ENCODE measurements around the gene MORN1.
A peak's percentile ranks its signal among the peaks of the same experiment; 100 is the strongest.

MORN1 gene

DNA sequence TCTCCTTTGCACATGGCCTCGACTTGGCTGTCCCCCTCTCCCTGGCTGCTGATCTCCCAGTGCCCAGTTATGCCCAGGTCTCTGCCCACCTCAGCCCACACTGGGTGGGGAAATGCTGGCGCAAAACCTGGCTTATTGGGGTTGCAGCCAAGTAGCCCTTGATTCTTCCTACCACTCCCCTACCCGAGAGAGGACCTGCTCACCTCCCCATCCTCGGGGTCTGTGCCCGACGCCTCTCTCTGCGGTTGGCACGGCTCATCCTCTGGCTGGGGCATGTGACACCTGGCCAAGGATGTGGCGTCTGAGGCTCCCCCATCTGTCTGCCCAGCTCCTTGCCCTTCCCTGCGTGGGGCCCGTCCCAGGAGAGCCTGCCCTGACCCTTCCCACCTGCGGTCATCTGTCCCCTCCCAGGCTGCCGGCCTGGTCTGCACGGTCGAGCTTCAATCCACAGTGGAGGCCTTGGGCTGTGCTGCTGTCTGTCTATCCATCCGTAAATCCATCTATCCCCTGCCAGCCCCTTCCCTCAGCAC is 27.5 kb upstream of the MORN1 start:
- DNase-seq = no peak

DNA sequence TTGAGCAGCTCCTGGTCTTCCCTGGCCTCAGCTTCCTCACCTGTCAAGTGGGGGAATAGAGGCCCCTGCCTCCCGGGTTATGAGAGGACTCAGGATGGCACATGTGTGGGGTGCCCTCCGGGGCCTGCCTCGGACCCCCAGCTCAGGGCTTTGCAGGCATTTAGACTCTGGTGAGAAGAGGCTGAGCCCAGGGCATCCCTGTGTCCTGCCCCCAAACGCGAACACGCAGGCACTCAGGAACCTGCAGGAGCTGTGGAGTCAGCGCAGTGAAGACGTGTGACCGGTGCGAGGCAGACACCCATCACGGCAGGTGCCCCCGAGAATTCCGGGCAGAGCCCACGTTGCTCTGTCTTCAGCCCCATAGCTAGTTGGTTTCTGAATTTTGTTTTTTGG is 26.5 kb upstream of the MORN1 start:
- no peak for DNase-seq

GRCh38 chr1:2417083-2417832 is 25.9 kb upstream of the MORN1 start:
- no peak for DNase-seq

DNA sequence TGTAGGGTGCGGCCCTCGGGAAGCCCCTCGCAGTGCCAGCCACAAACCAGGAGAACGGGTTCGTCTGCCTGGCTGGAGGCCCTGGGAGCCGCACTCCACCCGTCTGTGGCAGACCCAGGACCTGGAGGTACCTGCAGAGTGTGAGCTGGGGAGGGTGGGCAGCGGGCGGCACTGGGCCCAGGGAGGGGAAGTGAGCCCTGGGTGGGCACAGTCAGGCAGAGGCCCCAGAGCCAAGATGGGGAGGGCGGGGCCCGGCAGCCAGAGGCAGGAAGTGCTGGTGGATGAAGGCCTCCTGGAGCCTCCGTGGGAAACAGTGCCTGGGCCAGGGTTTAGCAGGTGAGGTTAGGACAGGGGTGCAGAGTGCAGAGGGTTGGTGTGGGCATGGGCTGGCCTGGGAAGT is 25.0 kb upstream of the MORN1 start:
- DNase-seq = no peak

GRCh38 chr1:2415801-2416208 is 24.5 kb upstream of the MORN1 start:
- no peak for DNase-seq

DNA sequence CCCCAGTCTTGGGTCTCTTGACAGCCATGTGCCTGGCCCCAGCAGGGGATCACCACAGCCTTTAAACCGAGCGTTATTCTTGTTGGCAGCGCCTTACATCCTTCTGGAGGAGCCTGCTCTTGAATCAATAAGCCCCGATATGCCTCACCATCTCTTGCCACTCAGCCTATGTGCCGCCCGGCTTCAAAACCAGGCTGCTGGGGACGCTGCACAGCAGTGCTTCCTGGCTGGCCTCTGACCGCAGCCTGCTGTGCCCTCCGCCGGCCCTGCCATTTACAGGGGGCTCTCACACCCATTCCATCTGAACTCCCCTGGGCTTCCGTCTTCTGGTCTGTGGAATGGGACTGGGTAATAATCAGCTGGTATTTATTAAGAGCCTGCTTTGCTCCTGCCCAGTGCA is 24.0 kb upstream of the MORN1 start:
- DNase-seq = no peak

- DNase-seq = peak; percentile 27 to 65
Measured at GRCh38 chr1:2414297-2414958, 23.1 kb upstream of the MORN1 start.

GRCh38 chr1:2413495-2414296 is 22.3 kb upstream of the MORN1 start:
- DNase-seq = no peak

GRCh38 chr1:2412773-2413494 is 21.6 kb upstream of the MORN1 start:
- DNase-seq = no peak

DNA sequence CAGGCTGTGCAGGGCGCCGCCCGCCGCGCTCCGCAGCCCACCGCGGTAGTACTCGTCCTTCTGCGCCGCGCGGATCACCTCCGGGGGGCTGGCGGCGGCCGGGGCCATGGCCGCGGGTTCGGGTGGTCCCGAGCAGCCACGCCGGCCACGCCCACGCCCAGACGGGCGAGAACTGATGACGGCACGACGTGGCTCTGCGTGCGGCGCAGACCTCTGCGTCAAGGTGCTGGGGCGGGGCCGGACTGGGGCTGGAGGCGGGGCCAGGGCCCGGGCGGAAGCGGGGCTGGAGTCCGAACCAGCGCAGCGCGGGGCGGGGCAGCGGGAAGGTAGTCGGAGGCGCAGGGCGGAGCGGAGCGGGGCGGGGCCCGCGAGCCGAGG is 21.0 kb upstream of the MORN1 start, which contains the start of gene PEX10:
Gene PEX10 (minus strand): TSS at position 170 of the 378 bp plus-strand sequence. CDS start 62 bp downstream, at position 108.
- DNase-seq = peak; percentile 83 to 93

- no peak for DNase-seq
Measured at GRCh38 chr1:2411801-2412394, 20.5 kb upstream of the MORN1 start.

DNA sequence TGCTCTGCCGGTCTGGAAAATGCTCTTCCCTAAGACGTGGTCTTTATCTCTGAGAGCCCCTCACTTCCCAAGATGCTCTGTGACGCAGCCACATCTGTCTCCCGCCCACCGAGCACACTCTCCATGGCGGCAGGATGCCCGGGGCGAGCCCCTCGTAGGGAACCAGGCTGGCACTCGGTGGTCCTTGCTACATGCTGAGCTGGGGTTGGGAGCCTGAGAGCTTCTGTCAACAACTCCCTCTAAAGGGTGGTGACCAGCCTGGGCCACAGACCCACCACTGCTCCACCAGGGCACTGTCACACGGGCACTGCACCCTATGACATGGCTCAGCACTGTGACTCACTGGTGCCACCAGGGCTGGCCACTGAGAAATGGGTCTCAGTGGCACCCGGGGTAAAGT is 18.4 kb upstream of the MORN1 start:
- no peak for DNase-seq

- no peak for DNase-seq
Measured at GRCh38 chr1:2408859-2409276, 17.5 kb upstream of the MORN1 start.

DNA sequence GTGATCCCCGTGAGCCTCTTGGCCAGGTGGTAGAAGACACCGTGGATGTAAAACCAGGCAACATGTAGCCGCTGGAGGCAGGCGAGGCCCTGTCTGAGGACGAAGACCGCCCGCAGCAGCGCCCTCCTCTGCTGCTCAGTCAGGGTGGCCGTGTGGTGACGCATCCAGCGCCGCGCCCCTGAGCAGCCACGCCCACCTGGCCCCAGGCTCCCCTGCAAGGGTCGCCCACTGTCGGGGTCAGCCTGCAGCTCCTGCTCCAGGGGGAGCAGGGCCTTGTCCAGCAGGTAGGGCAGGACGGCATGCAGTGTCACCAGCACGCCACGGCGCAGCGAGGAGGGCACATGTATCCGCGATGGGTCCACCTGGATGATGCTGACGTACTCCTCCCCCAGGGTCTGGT is 17.1 kb upstream of the MORN1 start:
- no peak for DNase-seq

DNA sequence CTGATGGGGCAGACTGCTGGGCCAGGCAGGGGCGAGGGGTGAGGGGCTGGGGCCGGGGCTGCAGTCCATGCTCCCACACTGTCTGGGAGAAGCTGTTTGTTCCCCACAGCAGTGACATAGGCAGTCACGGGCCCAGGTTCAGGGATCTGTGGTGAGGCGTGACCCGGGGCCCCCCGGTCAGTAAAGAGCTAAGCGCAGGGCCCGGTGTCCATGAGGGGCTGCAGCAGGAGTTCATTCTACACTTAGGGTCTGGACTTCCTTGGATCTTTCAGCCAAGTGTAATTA is 16.6 kb upstream of the MORN1 start:
- no peak for DNase-seq

GRCh38 chr1:2407166-2407990 is 16.0 kb upstream of the MORN1 start:
- DNase-seq = no peak

- DNase-seq = no peak
Measured at GRCh38 chr1:2406451-2407041, 15.2 kb upstream of the MORN1 start.

DNA sequence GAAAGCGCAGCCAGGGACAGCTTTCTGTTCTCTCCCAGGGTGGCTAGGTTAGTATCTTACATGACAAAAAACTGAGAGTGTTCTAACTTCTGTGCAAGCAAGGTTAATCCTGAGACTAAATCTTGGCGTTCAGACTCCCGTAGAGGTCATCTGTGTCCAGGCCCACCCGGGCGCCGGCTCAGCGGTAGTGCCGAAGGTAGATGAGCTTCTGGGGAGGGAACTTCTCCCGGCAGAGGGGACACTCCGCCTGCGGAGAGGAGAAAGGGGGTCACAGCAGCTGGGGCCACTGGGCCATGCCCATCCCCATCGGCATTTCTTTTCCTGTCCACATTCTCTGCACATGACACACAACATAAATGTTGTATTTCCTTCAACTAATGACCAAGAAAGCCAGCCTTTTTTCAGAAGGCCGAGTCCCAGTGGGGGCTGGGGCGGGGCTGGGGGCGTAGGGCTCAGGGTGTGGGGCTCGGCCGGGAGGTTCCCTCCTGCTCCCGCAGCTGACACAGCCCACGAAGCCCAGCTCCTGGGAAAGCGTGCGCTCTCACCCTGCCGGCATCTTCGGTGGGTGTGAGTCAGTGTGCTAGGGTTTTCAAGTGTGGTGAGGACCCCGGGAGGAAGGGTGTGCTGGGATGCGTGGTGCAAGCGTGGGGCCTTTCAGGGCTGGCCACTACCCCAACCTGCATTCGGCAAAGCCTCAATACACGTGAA is 14.4 kb upstream of the MORN1 start:
- no peak for DNase-seq

DNA sequence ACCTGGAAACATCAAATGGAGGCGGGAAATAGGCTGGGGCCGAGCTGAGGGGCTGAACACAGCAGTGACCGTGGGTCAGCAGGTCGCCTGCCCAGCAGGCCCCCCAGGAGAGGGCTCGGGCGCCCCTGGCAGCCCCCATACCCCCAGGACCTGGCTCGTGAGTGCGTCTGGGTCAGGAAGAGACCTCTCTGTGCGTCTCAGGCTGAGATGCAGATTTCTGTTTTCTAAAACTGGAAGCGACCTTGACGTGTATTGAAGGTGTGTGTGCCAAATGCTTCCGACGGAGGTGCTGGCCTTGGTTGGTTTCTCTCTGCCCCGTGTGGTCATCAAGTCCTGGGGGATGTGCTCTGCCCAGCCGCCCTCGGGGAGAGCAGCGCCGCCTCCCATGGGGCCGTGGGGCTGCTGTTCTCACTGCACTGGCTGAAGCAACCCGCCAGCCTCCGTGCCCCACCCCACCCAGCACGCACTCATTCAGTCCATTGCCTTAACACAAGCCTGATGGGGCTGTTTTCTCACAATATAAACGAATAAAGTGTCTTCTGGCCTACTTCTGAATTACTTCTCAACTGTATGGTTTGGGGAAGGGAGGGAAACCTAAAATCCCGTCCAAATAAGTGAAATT is 13.6 kb upstream of the MORN1 start:
- no peak for DNase-seq
